HG03469 (cell line): Measurements from ENCODE around the gene PNPLA7.
"Not testable (repeated sequence)": the region's sequence is repeated elsewhere in the genome, so short reads cannot be mapped to it uniquely, and the experiment has no call there.

ENCODE experiments used
- ATAC-seq: cut with Tn5 transposase; IDR thresholded peaks from one replicate; pipeline ENCODE4 v1.9.1; 2021; ENCODE audit warnings: mild to moderate bottlenecking, moderate library complexity, moderate number of reproducible peaks; ENCODE audit not compliant: unreplicated experiment

The PNPLA7 gene

GRCh38 chr9:137575716-137576411 lies 25.7 kb upstream of the PNPLA7 start:
- ATAC-seq = no peak

- no peak for ATAC-seq
These were observed 25.1 kb upstream of the PNPLA7 start for GRCh38 chr9:137575364-137575715.

- no peak for ATAC-seq
These were observed 24.0 kb upstream of the PNPLA7 start for GRCh38 chr9:137574192-137574591.

GRCh38 chr9:137570566-137570965 lies 20.4 kb upstream of the PNPLA7 start:
- no peak for ATAC-seq

- ATAC-seq = no peak
These were observed 19.5 kb upstream of the PNPLA7 start for GRCh38 chr9:137569609-137570203.

GRCh38 chr9:137568445-137568844 lies 18.2 kb upstream of the PNPLA7 start:
- not testable (repeated sequence) for ATAC-seq

GRCh38 chr9:137564817-137565411 lies 14.7 kb upstream of the PNPLA7 start:
- no peak for ATAC-seq

- no peak for ATAC-seq
These were observed 13.9 kb upstream of the PNPLA7 start for GRCh38 chr9:137564134-137564533.

- ATAC-seq = no peak
These were observed 7.9 kb upstream of the PNPLA7 start for GRCh38 chr9:137558127-137558526.

GRCh38 chr9:137556069-137556838 lies 6.1 kb upstream of the PNPLA7 start:
- ATAC-seq = no peak

- no peak for ATAC-seq
These were observed 5.0 kb upstream of the PNPLA7 start for GRCh38 chr9:137555179-137555578.

- no peak for ATAC-seq
These were observed 4.1 kb upstream of the PNPLA7 start for GRCh38 chr9:137554349-137554748.

GRCh38 chr9:137553654-137554053 lies 3.5 kb upstream of the PNPLA7 start:
- not testable (repeated sequence) for ATAC-seq

GRCh38 chr9:137552022-137552768 lies 2.0 kb upstream of the PNPLA7 start:
- no peak for ATAC-seq

- no peak for ATAC-seq
These were observed 1.2 kb upstream of the PNPLA7 start, which contains the start of gene MRPL41 for GRCh38 chr9:137551264-137552021. TSS of gene MRPL41 (plus strand) at chr9:137551879. CDS start at chr9:137552082, 203 bp downstream.

- ATAC-seq = not testable (repeated sequence)
These were observed 709 bp upstream of the PNPLA7 start for GRCh38 chr9:137550958-137551263.

GRCh38 chr9:137547687-137548543 lies 2.3 kb downstream of the PNPLA7 start:
- ATAC-seq = no peak

- no peak for ATAC-seq
These were observed 5.1 kb downstream of the PNPLA7 start for GRCh38 chr9:137545123-137545522.

- no peak for ATAC-seq
These were observed 5.9 kb downstream of the PNPLA7 start for GRCh38 chr9:137544176-137544760.
